Limb (tissue), 2 donors: ENCODE results near the gene PAX8.

ENCODE experiments used
- DNase-seq, 2 donors: peaks; one replicate each; pipeline ENCODE4 v3.0.0-alpha.2; 2016; ENCODE audit errors: extremely low spot score in 2 of 2

PAX8 gene

GRCh38 chr2:113268621-113269360 lies 9.9 kb downstream of the PAX8 start:
- no peak for DNase-seq

GRCh38 chr2:113266431-113266830 lies 12.3 kb downstream of the PAX8 start:
- DNase-seq, result no peak

DNA sequence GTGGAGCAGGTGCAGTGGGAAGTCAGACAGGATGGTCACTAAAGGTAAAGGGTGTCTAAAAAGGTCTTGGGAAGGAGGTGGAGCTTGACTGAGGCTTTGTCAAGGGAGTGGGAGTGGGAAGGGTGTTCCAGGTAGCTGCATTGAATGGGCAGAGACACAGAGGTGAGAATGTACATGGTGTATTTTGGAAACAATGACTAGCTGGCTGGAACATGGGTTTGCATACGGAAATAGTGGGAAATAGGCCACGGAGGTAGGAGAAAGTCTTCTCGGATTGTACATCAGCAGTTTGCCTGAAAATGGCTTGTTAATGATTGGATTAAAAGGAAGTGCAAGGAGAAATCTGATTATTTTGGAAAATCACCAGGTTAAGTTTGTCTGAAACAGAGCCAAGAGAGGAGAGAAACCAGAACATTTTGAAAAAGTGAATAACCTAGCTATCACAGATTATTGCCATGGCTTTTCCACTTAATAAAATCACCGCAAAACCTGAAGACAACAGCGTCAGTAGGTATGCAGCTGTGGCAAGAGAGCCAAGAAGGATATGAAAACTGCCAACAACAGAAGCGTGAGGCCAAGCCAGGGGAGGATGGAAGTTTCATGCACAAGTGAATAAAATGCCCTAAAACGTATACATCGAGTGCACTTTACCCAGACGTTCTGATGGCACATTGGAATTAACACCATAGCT lies 13.9 kb downstream of the PAX8 start:
- no peak for DNase-seq

DNA sequence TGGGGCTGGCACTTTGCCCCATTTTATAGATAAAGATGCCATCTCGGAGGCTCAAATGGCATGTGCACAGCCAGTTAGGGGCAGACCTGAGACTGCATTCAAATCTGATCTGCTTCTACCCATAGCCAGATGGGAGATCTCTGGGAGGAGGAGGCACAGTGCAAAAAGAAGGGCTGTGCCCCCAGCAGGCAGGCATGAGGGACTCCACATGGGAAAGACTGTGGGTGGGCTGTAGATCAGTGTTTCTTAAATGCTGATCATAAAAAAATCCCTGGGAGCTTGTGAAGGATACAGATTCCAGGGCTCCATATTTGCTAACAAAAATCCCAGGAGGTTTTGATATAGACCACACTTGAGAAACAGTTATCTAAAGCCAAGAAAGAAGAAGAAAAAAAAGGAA lies 15.2 kb downstream of the PAX8 start:
- DNase-seq, result no peak

GRCh38 chr2:113260991-113261390 lies 17.7 kb downstream of the PAX8 start:
- DNase-seq, result no peak

DNA sequence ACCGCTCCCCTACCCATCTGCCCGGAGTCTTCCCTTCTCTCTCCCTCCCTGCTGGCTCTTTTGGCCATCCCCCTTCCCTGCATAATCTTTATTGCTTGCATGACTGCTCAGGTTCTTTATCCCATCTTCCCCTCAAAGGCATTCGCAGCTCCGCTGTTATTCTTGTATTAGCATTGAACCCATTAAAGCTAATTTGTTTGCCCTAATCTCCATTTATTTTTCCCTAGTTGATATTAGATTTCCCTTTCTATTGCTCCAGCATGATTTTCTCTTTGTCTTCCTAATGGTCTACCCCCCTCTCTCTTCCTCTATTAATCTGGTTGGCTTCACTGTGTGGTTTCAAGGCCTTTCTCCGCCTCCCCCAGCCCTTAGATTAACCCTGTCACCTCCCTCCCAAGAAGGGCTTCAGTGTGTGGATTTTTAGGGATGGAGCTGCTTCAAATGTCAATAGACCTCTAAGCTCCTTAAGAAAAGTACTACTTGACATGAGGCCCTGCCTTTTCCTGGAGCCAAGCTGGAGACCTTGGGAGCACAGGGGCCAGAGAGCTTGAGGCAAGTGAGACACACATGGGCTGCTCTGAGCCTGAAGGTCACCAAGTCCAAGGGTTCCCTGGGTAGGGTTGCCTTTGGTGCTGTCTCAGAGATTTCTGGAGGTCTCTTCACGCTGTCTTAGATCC lies 20.1 kb downstream of the PAX8 start:
- DNase-seq, result no peak

DNA sequence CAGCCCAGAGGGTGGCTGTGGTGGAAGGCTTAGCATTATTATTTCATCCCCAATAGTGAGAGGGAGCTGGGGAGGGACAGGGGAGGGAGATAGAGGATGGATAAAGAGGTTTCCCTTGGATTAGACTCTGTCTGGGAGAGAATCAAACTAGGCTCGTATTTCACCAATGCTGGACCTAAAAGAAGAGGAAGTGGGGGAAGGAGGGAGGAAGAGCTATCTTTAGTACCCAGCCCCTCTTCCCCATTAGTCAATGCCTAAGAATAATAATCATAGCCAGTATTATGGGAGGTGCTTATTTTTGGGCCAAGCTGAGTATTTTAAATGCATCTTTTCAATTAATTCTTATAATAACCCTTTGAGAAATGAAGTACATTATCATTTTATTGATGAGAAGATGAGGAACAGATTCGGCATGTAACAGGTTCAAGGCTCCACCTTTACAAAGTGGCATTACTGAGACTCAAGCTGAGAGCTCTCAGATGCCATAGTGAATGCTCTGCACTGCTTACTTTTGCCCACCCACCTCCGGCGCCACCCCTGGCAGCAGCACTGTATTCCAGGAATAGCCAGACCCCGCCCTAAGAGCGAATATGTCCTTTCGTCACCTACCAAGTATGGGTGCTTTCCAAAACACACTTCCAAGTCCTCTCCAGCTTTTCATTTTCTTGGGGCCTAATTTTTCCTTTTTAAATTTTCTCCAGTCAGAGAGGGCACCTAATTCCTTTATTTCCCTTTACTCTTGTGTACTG lies 21.0 kb downstream of the PAX8 start:
- DNase-seq, result no peak

DNA sequence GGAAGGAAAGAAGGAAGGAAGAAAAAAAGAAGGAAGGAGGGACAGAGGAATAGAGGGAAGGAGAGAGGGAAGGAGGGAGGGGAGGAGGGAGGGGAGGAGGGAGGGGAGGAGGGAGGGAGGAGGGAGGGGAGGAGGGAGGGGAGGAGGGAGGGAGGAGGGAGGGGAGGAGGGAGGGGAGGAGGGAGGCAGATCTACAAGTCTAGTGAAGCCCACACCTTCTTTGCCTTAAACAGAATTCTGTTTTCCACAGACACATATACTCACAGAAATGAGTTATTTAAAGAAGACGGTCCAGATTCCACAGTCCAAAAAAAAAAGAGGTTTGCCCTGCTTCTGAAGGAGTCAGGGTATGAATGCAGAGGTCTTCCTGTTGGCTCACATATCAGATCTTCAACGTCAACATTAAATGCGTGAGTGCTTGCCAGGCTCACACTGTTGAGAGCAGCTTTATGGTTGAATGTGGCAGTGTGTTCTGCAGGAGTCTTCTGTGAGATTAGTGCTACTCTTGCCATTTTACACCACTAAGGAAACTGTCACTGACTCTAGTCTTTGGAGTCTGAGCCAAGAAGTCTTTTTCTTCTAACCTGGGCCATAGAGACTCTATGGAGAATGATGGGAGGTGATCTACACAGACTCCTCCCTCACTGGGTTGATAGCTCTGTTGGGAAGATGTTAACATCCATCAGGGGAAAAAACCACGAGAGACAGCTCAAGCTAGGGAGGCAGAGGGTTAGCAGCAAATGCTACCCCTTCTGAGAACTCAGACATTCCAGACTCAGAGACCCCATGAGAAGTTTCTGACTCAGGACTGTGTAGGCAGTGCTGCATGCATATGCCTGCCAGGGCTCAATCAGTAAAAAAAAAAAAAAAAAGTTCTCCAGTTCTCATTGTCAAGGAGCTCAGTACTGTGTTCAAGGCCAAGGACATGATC lies 23.3 kb downstream of the PAX8 start:
- no peak for DNase-seq

DNA sequence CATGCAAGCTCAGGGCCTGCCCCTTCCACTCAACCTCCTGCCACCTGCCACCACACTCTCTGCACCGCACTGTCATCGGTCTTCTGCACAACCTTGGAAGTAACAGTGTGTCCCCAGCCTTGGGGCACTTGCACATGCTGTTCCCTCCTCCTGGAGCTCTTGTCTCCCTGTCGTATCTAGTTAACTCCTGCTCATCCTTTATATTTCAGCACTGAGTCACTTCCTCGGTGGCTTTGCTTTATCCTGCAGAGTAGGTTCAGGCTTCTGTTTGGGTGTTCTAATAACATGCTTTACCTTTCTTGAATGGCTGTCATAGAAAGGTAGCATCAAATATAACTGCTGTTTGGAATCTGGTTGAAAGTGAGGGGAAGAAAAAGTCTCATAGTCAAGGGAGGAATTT lies 25.3 kb downstream of the PAX8 start:
- DNase-seq, result no peak

DNA sequence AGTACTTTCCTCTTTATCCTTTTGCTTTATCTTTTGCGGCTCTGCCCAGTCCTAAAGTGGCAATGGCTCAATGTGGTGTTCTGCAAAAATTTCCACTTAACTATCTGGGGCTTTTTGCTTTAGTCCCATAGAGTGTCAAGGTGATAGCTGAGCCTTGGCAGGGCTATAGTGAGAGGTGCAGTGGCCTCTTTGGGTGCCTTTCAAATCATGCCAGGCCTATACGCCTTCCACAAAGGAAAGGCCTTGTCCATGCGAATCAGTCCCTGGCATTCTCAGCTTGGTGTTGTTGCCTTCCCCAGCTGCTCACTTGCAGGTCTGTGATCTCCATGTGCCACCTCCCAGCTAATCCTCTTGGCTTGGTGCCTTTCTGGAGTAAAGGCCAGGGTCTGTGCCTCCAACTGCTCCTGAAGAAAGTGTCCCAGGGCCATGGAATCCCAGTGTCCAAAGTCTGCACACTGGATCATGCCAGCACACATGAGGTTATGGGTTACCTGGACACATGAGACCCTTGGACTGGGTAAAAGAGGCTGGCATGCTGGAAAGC lies 26.6 kb downstream of the PAX8 start:
- DNase-seq, result no peak

- no peak for DNase-seq
Measured at GRCh38 chr2:113251118-113251517, 27.6 kb downstream of the PAX8 start.

GRCh38 chr2:113248997-113249770 lies 29.5 kb downstream of the PAX8 start:
- peak; percentile 68 to 85 for DNase-seq

DNA sequence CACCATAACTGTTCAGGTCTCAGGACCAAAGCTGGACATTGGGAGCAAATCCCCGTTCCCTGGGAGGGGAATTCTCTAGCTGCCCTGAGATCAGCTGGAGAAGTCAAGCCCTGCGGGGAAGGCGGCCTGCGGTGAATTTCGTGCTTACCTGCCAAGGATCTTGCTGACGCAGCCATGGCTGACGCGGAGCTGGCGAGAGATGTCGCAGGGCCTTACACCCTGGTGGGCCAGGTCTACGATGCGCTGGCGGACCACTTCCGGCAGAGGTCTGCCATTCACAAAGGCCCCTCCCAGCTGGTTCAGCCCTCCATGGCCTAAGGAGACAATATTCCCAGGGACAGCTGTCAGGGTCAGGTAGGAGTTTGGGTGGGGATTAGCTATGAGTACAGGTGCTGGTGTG lies 32.1 kb downstream of the PAX8 start:
- no peak for DNase-seq

DNA sequence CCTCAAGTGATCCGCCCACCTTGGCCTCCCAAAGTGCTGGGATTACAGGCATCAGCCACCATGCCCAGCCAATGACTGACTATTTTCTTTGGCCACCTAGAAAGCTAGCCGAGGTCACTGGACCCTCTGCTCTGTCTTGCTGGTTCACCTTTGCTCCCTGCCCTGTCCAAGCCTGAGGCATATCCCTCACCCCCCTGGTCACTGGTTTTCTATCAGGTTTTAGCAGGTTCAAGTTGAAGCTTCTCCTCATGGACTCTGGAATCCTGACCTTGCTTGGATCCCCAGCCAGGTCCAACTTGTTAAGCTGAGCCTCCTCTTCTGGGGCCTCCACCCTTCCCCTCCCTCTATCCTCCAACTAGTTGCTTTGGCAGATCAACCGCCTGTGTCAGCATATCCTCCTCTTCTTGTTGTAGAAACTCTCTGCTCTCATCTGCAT lies 33.4 kb downstream of the PAX8 start:
- no peak for DNase-seq

DNA sequence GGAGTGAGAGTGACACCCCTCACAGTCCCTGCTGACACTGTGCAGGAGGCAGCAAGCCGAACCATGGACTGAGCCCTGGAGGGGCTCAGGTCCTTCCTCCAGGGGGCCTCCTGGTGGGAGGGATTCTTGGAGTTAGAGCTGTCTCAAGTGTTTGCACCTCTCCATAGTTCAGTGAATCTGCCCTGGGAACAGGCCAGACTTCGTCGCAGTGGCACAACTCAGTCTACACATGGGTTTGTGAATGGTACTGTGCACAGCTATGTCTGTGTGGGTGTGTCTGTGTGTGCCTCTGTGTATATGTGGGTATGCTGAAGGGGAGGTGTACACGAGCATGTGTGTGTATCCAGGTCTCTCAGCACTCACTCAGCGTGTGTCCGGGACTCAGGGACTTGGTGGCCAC lies 36.4 kb downstream of the PAX8 start:
- no peak for DNase-seq

DNA sequence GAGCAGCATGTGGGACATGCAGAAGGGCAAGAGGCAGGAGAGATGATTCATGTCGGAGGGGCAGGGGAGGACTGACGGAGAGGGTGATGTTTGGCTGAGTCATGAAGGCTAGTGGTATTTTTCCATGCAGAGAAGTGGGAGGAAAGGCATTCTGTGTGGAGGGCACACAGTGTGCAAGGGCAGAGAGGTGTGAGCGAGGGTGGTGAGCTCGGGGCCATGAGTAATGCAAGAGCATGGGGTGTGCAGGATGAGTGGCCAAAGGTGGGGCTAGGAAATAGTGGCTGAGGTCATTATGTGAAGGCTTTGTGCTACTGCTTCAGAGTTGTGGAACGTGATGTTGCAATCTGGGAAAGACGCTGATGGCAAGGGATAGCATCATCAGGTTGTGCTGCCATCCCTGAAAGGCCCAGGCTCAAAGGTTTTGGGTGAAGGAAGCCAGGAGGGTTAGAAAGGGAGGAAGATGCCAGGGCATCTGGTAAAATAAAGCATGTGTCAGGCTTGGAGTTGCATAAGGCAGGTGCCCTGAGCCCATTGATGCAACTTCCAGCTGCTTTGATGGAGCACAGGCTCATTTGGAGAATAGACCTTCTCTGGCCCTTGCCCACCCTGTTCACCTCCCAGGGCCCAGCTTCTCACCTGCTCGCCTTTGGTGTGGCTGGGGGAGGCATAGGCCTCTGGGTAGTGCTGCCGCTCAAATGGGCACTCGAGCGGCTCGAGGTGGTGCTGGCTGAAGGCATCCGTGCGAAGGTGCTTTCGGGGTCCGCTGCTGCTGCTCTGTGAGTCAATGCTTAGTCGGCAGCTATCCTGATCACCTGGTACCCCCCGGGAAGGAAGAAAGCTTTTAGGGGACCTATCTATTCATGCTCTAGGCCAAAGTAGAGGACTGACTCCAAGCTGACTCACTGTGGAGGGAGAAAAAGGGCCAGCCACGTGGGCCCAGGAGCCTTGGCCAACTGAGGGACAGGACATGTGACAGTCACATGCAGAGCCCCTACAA lies 37.5 kb downstream of the PAX8 start:
- DNase-seq, result no peak

DNA sequence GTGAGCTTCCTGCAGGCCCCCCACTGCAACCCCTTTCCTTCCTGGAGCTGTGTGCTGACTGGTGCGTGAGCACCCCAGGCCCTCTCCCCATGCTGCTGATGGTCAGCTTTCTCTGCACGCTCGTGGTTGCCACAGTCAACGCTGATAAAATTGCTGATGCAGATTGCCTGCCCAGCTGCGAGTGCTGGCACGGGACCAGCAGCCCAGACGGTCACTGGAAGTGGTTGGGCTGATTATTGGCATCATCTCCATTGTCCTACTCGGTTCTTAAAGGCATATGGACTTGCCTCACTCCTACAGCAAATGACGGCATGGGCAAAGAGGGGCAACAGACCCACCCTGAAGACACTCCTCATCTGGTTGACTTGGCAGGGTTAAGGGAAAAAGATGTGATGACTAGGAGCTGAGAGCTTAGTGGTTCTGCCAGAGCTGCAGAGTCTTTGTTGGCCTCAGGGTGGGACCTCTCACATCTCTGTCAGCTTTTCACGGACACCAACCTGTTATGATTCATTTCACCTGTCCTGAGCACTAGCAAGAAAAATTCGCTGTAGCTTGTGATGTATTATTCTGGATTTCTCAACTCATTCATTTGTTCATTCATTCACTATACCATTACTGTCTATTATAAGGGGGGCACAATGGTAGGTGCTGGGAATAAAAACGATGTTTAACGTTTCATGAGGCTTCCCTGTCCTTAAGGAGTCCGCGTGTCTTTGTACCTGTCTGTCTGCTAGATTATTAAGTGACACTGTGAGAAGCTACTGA lies 38.4 kb downstream of the PAX8 start:
- DNase-seq, result peak; percentile 68 to 76
